HepG2 (cell line): ENCODE data around the gene CSTPP1. TPM values are rescaled to one million over a fixed set of nuclear protein-coding genes. Genes with fewer than 3 reads are reported as not detected.

Source experiments
- ATF1 ChIP-seq: IDR thresholded peaks from 2 replicates; pipeline ENCODE4 v1.6.1; 2016; ENCODE audit warnings: mild to moderate bottlenecking, control low read depth
- ESRRA ChIP-seq: sonication (generic); formaldehyde crosslinking; IDR thresholded peaks from 2 replicates; pipeline ENCODE4 v1.5.1; 2020; ENCODE audit warnings: mild to moderate bottlenecking, low read depth, missing genetic modification reagents
- FOXK2 ChIP-seq: fragments of 450-650 bp; IDR thresholded peaks from 2 replicates; pipeline ENCODE4 v1.6.1; 2016
- KDM1A ChIP-seq: IDR thresholded peaks from 2 replicates; pipeline ENCODE4 v1.6.1; 2016; ENCODE audit warnings: missing compliant biosample characterization
- KDM6A ChIP-seq: IDR thresholded peaks from 2 replicates; pipeline ENCODE4 v1.6.1; 2016; ENCODE audit warnings: low read depth
- MBNL3 ChIP-seq: fragments of 250-450 bp; sonication (Bioruptor Pico); conservative IDR thresholded peaks from 2 replicates; pipeline ENCODE4 v1.8.0; 2022; ENCODE audit warnings: mild to moderate bottlenecking, inconsistent platforms
- NR2F2 ChIP-seq: IDR thresholded peaks from 2 replicates; pipeline ENCODE4 v1.6.1; 2012; ENCODE audit warnings: low read depth, inconsistent platforms, borderline replicate concordance
- PHF8 ChIP-seq: sonication (generic); formaldehyde crosslinking; IDR thresholded peaks from 2 replicates; pipeline ENCODE4 v1.5.0; 2020; ENCODE audit warnings: missing genetic modification reagents
- SUZ12 ChIP-seq: fragments of 150-350 bp; IDR thresholded peaks from 2 replicates; pipeline ENCODE4 v1.6.1; 2014; ENCODE audit warnings: low read depth, low read length
- TBX2 ChIP-seq: sonication (generic); formaldehyde crosslinking; IDR thresholded peaks from 2 replicates; pipeline ENCODE4 v1.5.0; 2020; ENCODE audit warnings: missing genetic modification reagents, mild to moderate bottlenecking, borderline replicate concordance
- TBX3 ChIP-seq: fragments of 450-650 bp; IDR thresholded peaks from 2 replicates; pipeline ENCODE4 v1.6.1; 2017; ENCODE audit warnings: antibody characterized with exemption, mild to moderate bottlenecking, inconsistent platforms, borderline replicate concordance
- ZNF468 ChIP-seq: sonication (generic); formaldehyde crosslinking; IDR thresholded peaks from 2 replicates; pipeline ENCODE4 v1.8.0; 2022; ENCODE audit warnings: mild to moderate bottlenecking, moderate library complexity, missing genetic modification reagents
- polyA plus RNA-seq, 8 experiments: library from polyadenylated mRNA; depleted of rRNA in 3 of 8; stranded (reverse) in 7 of 8; unstranded in 1 of 8; fragments of >200 nt; fragmentation: Illumina TruSeq in 4 of 8; extraction: Trizol in 4 of 8; gene quantifications; 2 replicates each; pipeline versions ENCODE4 v1.2.1 to v1.2.3, GENCODE V29; 2011 to 2016; ENCODE audit warnings: low read depth in 4 of 8, missing spikeins in 1 of 8, mixed read lengths in 1 of 8; ENCODE audit not compliant: insufficient read depth in 1 of 8
- total RNA-seq, 5 experiments: library from RNA; depleted of rRNA; stranded (reverse); fragments of >200 nt; fragmentation: Illumina TruSeq; extraction: Trizol; gene quantifications; 2 replicates each; pipeline ENCODE4 v1.2.3, GENCODE V29; 2016; ENCODE audit warnings: low read depth in 1 of 5
- TF ChIP-seq, protein P1 (sequence below): sonication (generic); formaldehyde crosslinking; IDR thresholded peaks from 2 replicates; pipeline ENCODE4 v1.4.0; 2020; ENCODE audit warnings: mild to moderate bottlenecking, missing genetic modification reagents
- TF ChIP-seq, protein P2 (sequence below): sonication (generic); formaldehyde crosslinking; conservative IDR thresholded peaks from 2 replicates; pipeline ENCODE4 v1.8.0; 2022; ENCODE audit warnings: mild to moderate bottlenecking, moderate library complexity, missing genetic modification reagents
- TF ChIP-seq, protein P3 (sequence below): sonication (generic); formaldehyde crosslinking; IDR thresholded peaks from 2 replicates; pipeline ENCODE4 v1.4.0; 2020; ENCODE audit warnings: missing genetic modification reagents
- TF ChIP-seq, protein P4 (sequence below): sonication (generic); formaldehyde crosslinking; conservative IDR thresholded peaks from 2 replicates; pipeline ENCODE4 v1.8.0; 2022; ENCODE audit warnings: missing genetic modification reagents

CSTPP1 gene
- total and polyA plus RNA-seq, 2 of the 13 experiments (the other 11 are each of a cell fraction or from before 2014, with no cell fraction given): 12.3 to 14.6 TPM

- TF ChIP-seq TBX3: peak; percentile 50; the same call in 1 of the 2 replicates
- TF ChIP-seq SUZ12: no peak
- TF ChIP-seq, protein P1, sequence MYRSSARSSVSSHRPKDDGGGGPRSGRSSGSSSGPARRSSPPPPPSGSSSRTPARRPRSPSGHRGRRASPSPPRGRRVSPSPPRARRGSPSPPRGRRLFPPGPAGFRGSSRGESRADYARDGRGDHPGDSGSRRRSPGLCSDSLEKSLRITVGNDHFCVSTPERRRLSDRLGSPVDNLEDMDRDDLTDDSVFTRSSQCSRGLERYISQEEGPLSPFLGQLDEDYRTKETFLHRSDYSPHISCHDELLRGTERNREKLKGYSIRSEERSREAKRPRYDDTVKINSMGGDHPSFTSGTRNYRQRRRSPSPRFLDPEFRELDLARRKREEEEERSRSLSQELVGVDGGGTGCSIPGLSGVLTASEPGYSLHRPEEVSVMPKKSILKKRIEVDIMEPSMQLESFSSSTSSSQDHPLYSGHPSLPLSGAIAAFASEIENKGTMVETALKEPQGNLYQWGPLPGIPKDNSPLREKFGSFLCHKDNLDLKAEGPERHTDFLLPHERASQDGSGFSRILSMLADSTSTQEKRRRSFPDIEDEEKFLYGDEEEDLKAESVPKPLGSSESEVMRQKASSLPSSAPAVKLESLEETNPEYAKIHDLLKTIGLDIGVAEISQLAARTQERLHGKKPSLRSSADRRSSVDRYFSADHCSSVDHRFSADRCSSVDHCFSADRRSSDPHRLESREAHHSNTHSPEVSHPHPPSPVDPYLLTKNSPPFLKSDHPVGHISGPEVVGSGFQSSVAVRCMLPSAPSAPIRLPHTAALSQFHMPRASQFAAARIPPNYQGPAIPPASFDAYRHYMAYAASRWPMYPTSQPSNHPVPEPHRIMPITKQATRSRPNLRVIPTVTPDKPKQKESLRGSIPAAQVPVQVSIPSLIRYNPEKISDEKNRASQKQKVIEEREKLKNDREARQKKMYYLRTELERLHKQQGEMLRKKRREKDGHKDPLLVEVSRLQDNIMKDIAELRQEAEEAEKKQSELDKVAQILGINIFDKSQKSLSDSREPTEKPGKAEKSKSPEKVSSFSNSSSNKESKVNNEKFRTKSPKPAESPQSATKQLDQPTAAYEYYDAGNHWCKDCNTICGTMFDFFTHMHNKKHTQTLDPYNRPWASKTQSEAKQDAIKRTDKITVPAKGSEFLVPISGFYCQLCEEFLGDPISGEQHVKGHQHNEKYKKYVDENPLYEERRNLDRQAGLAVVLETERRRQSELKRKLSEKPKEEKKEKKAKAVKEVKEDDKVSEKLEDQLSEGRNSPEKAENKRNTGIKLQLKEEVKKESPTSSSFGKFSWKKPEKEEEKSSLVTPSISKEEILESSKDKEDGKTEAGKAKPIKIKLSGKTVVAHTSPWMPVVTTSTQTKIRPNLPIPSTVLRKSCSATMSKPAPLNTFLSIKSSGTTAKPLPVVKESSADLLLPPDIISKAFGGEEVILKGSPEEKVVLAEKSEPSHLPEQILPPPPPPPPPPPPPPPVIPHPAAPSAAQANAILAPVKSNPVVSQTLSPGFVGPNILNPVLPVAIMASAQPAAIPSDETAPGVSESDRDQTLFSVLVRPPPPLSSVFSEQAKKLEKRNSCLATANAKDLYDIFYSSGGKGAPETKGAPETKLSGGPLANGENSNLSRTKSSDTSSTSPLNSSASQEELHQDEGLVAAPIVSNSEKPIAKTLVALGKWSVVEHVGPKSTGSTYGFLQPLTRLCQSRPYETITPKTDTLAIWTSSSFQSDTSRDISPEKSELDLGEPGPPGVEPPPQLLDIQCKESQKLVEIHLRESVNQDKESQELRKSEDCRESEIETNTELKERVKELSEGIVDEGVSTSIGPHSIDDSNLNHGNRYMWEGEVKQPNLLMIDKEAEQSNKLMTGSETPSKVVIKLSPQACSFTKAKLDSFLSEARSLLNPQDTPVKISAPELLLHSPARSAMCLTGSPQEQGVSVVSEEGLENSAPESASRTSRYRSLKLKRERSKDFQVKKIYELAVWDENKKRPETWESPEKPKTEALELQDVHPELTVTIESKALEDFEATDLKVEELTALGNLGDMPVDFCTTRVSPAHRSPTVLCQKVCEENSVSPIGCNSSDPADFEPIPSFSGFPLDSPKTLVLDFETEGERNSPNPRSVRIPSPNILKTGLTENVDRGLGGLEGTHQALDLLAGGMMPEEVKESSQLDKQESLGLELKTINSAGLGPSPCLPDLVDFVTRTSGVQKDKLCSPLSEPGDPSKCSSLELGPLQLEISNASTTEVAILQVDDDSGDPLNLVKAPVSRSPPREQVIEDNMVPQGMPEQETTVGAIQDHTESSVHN: no peak
- peak; percentile 70; the same call in 1 of the 2 replicates for TF ChIP-seq KDM1A (CRISPR knock-in tag)
- TF ChIP-seq ATF1 (CRISPR knock-in tag): no peak
- 0 out of 2 replicates have a peak, but pooled peaks have one; percentile 61 for TF ChIP-seq ESRRA
- TF ChIP-seq ZNF468: no peak
- TF ChIP-seq FOXK2: peak; percentile 92
- peak; percentile 71; the same call in 1 of the 2 replicates for TF ChIP-seq TBX2
- TF ChIP-seq MBNL3 (CRISPR knock-in tag): no peak
- TF ChIP-seq, protein P2, sequence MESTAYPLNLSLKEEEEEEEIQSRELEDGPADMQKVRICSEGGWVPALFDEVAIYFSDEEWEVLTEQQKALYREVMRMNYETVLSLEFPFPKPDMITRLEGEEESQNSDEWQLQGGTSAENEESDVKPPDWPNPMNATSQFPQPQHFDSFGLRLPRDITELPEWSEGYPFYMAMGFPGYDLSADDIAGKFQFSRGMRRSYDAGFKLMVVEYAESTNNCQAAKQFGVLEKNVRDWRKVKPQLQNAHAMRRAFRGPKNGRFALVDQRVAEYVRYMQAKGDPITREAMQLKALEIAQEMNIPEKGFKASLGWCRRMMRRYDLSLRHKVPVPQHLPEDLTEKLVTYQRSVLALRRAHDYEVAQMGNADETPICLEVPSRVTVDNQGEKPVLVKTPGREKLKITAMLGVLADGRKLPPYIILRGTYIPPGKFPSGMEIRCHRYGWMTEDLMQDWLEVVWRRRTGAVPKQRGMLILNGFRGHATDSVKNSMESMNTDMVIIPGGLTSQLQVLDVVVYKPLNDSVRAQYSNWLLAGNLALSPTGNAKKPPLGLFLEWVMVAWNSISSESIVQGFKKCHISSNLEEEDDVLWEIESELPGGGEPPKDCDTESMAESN: peak; percentile 58; the same call in 1 of the 2 replicates
- TF ChIP-seq KDM6A (CRISPR knock-in tag): peak; percentile 94
- TF ChIP-seq, protein P3, sequence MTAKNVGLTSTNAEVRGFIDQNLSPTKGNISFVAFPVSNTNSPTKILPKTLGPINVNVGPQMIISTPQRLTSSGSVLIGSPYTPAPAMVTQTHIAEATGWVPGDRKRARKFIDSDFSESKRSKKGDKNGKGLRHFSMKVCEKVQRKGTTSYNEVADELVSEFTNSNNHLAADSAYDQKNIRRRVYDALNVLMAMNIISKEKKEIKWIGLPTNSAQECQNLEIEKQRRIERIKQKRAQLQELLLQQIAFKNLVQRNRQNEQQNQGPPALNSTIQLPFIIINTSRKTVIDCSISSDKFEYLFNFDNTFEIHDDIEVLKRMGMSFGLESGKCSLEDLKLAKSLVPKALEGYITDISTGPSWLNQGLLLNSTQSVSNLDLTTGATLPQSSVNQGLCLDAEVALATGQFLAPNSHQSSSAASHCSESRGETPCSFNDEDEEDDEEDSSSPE (CRISPR knock-in tag): 0 out of 2 replicates have a peak, but pooled peaks have one; percentile 20
- TF ChIP-seq, protein P4, sequence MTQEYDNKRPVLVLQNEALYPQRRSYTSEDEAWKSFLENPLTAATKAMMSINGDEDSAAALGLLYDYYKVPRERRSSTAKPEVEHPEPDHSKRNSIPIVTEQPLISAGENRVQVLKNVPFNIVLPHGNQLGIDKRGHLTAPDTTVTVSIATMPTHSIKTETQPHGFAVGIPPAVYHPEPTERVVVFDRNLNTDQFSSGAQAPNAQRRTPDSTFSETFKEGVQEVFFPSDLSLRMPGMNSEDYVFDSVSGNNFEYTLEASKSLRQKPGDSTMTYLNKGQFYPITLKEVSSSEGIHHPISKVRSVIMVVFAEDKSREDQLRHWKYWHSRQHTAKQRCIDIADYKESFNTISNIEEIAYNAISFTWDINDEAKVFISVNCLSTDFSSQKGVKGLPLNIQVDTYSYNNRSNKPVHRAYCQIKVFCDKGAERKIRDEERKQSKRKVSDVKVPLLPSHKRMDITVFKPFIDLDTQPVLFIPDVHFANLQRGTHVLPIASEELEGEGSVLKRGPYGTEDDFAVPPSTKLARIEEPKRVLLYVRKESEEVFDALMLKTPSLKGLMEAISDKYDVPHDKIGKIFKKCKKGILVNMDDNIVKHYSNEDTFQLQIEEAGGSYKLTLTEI (CRISPR knock-in tag): no peak
- peak; percentile 61; the same call in 1 of the 2 replicates for TF ChIP-seq NR2F2
- TF ChIP-seq PHF8: 0 out of 2 replicates have a peak, but pooled peaks have one; percentile 25
Observed at GRCh38 chr11:47189100-47189834, 252.7 kb downstream of the CSTPP1 start (continued).
